HepG2 (cell line): ENCODE results near the gene SHMT1.

Experiments
- HOXA7 ChIP-seq: sonication (generic); formaldehyde crosslinking; IDR thresholded peaks from 2 replicates; pipeline ENCODE4 v1.8.1; 2022; ENCODE audit warnings: mild to moderate bottlenecking, missing genetic modification reagents, moderate library complexity
- KDM6A ChIP-seq: IDR thresholded peaks from 2 replicates; pipeline ENCODE4 v1.6.1; 2016; ENCODE audit warnings: low read depth
- MAZ ChIP-seq, 2 experiments: sonication (generic) in 1 of 2; formaldehyde crosslinking in 1 of 2; IDR thresholded peaks; 2 replicates each; pipeline versions ENCODE4 v1.5.0 to v1.6.1; 2012 to 2020; ENCODE audit warnings: low read depth in 2 of 2, mild to moderate bottlenecking in 2 of 2, borderline replicate concordance in 1 of 2, improper control_type of control experiment in 1 of 2, low read length in 1 of 2, missing genetic modification reagents in 1 of 2, moderate library complexity in 1 of 2
- RFX5 ChIP-seq: IDR thresholded peaks from 2 replicates; pipeline ENCODE4 v1.6.1; 2011; ENCODE audit warnings: low read depth, low read length, improper control_type of control experiment
- ZBTB42 ChIP-seq: sonication (generic); formaldehyde crosslinking; IDR thresholded peaks from 2 replicates; pipeline ENCODE4 v1.5.0; 2020; ENCODE audit warnings: mild to moderate bottlenecking, missing genetic modification reagents
- ZBTB8A ChIP-seq: sonication (generic); formaldehyde crosslinking; IDR thresholded peaks from 2 replicates; pipeline ENCODE4 v1.4.0; 2020; ENCODE audit warnings: mild to moderate bottlenecking, low read depth, missing genetic modification reagents, borderline replicate concordance
- ZNF24 ChIP-seq: fragments of 450-650 bp; IDR thresholded peaks from 2 replicates; pipeline ENCODE4 v1.6.1; 2017; ENCODE audit warnings: antibody characterized with exemption, mild to moderate bottlenecking
- ZNF558 ChIP-seq: sonication (generic); formaldehyde crosslinking; IDR thresholded peaks from 2 replicates; pipeline ENCODE4 v1.9.0; 2022; ENCODE audit warnings: mild to moderate bottlenecking, missing genetic modification reagents, borderline replicate concordance
- TF ChIP-seq, protein P1 (sequence below): sonication (generic); formaldehyde crosslinking; IDR thresholded peaks from 2 replicates; pipeline ENCODE4 v1.5.0; 2020; ENCODE audit warnings: mild to moderate bottlenecking, missing genetic modification reagents, moderate library complexity

DNA sequence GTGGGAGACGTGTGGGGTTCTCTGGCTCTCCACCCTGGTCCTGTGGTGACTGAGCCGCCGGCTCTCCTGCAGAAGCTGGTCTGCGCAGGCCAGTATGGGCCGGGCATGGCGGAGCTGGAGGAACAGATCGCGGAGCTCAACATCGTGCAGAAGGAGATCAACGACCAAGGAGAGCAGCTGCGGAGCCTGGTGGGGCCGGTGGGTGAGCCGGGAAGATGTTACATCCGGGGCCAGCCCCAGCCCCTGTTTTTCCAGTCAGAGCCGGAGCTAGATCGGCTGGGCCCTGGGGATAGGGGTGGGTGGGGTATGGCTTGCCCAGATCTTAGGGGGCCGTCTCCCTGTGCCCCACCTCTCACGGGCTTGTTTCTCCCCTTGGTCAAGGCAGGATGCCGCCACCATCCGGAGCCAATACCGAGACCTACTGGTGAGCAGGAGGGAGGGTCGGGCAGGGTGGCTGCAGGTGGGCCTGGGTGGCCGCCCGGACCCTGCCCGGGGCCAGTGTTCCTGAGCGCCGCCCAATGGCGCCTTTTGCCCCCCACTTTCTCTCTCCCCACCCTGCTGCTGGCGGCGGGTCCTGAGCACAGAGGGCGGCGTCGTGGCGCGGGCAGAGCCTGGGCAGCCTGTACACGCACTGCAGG lies 19.2 kb upstream of the SHMT1 start:
- TF ChIP-seq, protein P1, sequence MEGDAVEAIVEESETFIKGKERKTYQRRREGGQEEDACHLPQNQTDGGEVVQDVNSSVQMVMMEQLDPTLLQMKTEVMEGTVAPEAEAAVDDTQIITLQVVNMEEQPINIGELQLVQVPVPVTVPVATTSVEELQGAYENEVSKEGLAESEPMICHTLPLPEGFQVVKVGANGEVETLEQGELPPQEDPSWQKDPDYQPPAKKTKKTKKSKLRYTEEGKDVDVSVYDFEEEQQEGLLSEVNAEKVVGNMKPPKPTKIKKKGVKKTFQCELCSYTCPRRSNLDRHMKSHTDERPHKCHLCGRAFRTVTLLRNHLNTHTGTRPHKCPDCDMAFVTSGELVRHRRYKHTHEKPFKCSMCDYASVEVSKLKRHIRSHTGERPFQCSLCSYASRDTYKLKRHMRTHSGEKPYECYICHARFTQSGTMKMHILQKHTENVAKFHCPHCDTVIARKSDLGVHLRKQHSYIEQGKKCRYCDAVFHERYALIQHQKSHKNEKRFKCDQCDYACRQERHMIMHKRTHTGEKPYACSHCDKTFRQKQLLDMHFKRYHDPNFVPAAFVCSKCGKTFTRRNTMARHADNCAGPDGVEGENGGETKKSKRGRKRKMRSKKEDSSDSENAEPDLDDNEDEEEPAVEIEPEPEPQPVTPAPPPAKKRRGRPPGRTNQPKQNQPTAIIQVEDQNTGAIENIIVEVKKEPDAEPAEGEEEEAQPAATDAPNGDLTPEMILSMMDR (CRISPR knock-in tag): no peak
- TF ChIP-seq ZBTB8A (CRISPR knock-in tag) (no peak), RFX5 (no peak), KDM6A (CRISPR knock-in tag) (no peak), ZBTB42 (CRISPR knock-in tag) (no peak), MAZ (IDR thresholded peaks at IDR 0.05; ENCODE audit: borderline replicate concordance, low read depth, low read length) (no peak), MAZ (CRISPR knock-in tag; IDR thresholded peaks at IDR 0.05; ENCODE audit: low read depth) (no peak), ZNF24 (no peak), ZNF558 (no peak), HOXA7 (no peak)
